HepG2 (cell line): Measurements from ENCODE around the gene BABAM1. TPM values are rescaled to one million over a fixed set of nuclear protein-coding genes. Genes with fewer than 3 reads are reported as not detected.

Source experiments
- AKNA ChIP-seq: sonication (generic); formaldehyde crosslinking; IDR thresholded peaks from 2 replicates; pipeline ENCODE4 v1.4.0; 2020; ENCODE audit warnings: missing genetic modification reagents, borderline replicate concordance
- ARID2 ChIP-seq: sonication (generic); formaldehyde crosslinking; IDR thresholded peaks from 2 replicates; pipeline ENCODE4 v1.8.1; 2022; ENCODE audit warnings: mild to moderate bottlenecking, missing genetic modification reagents, borderline replicate concordance
- ARNTL ChIP-seq: sonication (generic); formaldehyde crosslinking; IDR thresholded peaks from 2 replicates; pipeline ENCODE4 v1.4.0; 2020; ENCODE audit warnings: mild to moderate bottlenecking, missing genetic modification reagents
- ATM ChIP-seq: fragments of 450-650 bp; IDR thresholded peaks from 2 replicates; pipeline ENCODE4 v1.7.1; 2017; ENCODE audit warnings: mild to moderate bottlenecking, borderline replicate concordance
- DZIP1 ChIP-seq: sonication (generic); formaldehyde crosslinking; IDR thresholded peaks from 2 replicates; pipeline ENCODE4 v1.5.0; 2020; ENCODE audit warnings: mild to moderate bottlenecking, missing genetic modification reagents
- GMEB1 ChIP-seq: sonication (generic); formaldehyde crosslinking; IDR thresholded peaks from 2 replicates; pipeline ENCODE4 v1.5.1; 2020; ENCODE audit warnings: missing genetic modification reagents, mild to moderate bottlenecking, borderline replicate concordance
- HIVEP1 ChIP-seq: sonication (generic); formaldehyde crosslinking; IDR thresholded peaks from 2 replicates; pipeline ENCODE4 v1.4.0; 2020; ENCODE audit warnings: mild to moderate bottlenecking, missing genetic modification reagents
- HNF4A ChIP-seq: sonication (generic); formaldehyde crosslinking; IDR thresholded peaks from 2 replicates; pipeline ENCODE4 v1.4.0; 2020; ENCODE audit warnings: missing genetic modification reagents
- MLLT10 ChIP-seq: sonication (generic); formaldehyde crosslinking; IDR thresholded peaks from 2 replicates; pipeline ENCODE4 v1.4.0; 2020; ENCODE audit warnings: missing genetic modification reagents
- NR2C2 ChIP-seq: sonication (generic); formaldehyde crosslinking; IDR thresholded peaks from 2 replicates; pipeline ENCODE4 v1.4.0; 2020; ENCODE audit warnings: missing genetic modification reagents, mild to moderate bottlenecking, moderate library complexity, borderline replicate concordance
- PHF8 ChIP-seq: sonication (generic); formaldehyde crosslinking; IDR thresholded peaks from 2 replicates; pipeline ENCODE4 v1.5.0; 2020; ENCODE audit warnings: missing genetic modification reagents
- RAD51 ChIP-seq: fragments of 450-650 bp; IDR thresholded peaks from 2 replicates; pipeline ENCODE4 v1.6.1; 2016; ENCODE audit warnings: borderline replicate concordance
- ZBTB37 ChIP-seq: sonication (generic); formaldehyde crosslinking; IDR thresholded peaks from 2 replicates; pipeline ENCODE4 v1.4.0; 2020; ENCODE audit warnings: mild to moderate bottlenecking, missing genetic modification reagents
- ZFX ChIP-seq: sonication (generic); formaldehyde crosslinking; IDR thresholded peaks from 2 replicates; pipeline ENCODE4 v1.4.0; 2020; ENCODE audit warnings: mild to moderate bottlenecking, low read depth, missing genetic modification reagents, moderate library complexity
- ZNF335 ChIP-seq: sonication (generic); formaldehyde crosslinking; IDR thresholded peaks from 2 replicates; pipeline ENCODE4 v1.4.0; 2020; ENCODE audit warnings: missing genetic modification reagents
- ZNF382 ChIP-seq: sonication (generic); formaldehyde crosslinking; IDR thresholded peaks from 2 replicates; pipeline ENCODE4 v1.5.0; 2020; ENCODE audit warnings: missing genetic modification reagents, mild to moderate bottlenecking, borderline replicate concordance
- ZNF678 ChIP-seq: sonication (generic); formaldehyde crosslinking; IDR thresholded peaks from 2 replicates; pipeline ENCODE4 v1.4.0; 2020; ENCODE audit warnings: mild to moderate bottlenecking, missing genetic modification reagents
- ZNF749 ChIP-seq: sonication (generic); formaldehyde crosslinking; IDR thresholded peaks from 2 replicates; pipeline ENCODE4 v1.8.0; 2022; ENCODE audit warnings: mild to moderate bottlenecking, missing genetic modification reagents, moderate library complexity, borderline replicate concordance
- ZSCAN25 ChIP-seq: sonication (generic); formaldehyde crosslinking; IDR thresholded peaks from 2 replicates; pipeline ENCODE4 v1.8.0; 2022; ENCODE audit warnings: mild to moderate bottlenecking, missing genetic modification reagents
- polyA plus RNA-seq, 8 experiments: library from polyadenylated mRNA; depleted of rRNA in 3 of 8; stranded (reverse) in 7 of 8; unstranded in 1 of 8; fragments of >200 nt; fragmentation: Illumina TruSeq in 4 of 8; extraction: Trizol in 4 of 8; gene quantifications; 2 replicates each; pipeline versions ENCODE4 v1.2.1 to v1.2.3, GENCODE V29; 2011 to 2016; ENCODE audit warnings: low read depth in 4 of 8, missing spikeins in 1 of 8, mixed read lengths in 1 of 8; ENCODE audit not compliant: insufficient read depth in 1 of 8
- total RNA-seq, 5 experiments: library from RNA; depleted of rRNA; stranded (reverse); fragments of >200 nt; fragmentation: Illumina TruSeq; extraction: Trizol; gene quantifications; 2 replicates each; pipeline ENCODE4 v1.2.3, GENCODE V29; 2016; ENCODE audit warnings: low read depth in 1 of 5

BABAM1 gene
- total and polyA plus RNA-seq, 2 of the 13 experiments (the other 11 are each of a cell fraction or from before 2014, with no cell fraction given), result 70.0 to 82.0 TPM

GRCh38 chr19:17305517-17306284 lies 38.5 kb downstream of the BABAM1 start, which contains the start of gene MRPL34 (continued):
- TF ChIP-seq DZIP1, result no peak
- no peak for TF ChIP-seq RAD51
- no peak for TF ChIP-seq ARNTL
- peak; percentile 82 for TF ChIP-seq PHF8 (CRISPR knock-in tag)
- no peak for TF ChIP-seq ATM
- TF ChIP-seq AKNA, result no peak
- TF ChIP-seq GMEB1 (CRISPR knock-in tag), result peak; percentile 59; the same call in 1 of the 2 replicates
- TF ChIP-seq HNF4A (CRISPR knock-in tag), result peak; percentile 25; the same call in 1 of the 2 replicates
- peak; percentile 86 for TF ChIP-seq NR2C2 (CRISPR knock-in tag)
- TF ChIP-seq ZFX (CRISPR knock-in tag), result peak; percentile 89
- TF ChIP-seq HIVEP1 (CRISPR knock-in tag), result no peak; the same call in 1 of the 2 replicates
- peak; percentile 86 for TF ChIP-seq ZNF335
- TF ChIP-seq ZSCAN25 (CRISPR knock-in tag), result no peak
- TF ChIP-seq ZBTB37 (CRISPR knock-in tag), result no peak
- no peak for TF ChIP-seq MLLT10 (CRISPR knock-in tag)
- no peak for TF ChIP-seq ZNF678
- TF ChIP-seq ARID2, result no peak
- no peak; the same call in 1 of the 2 replicates for TF ChIP-seq ZNF749 (CRISPR knock-in tag)
- TF ChIP-seq ZNF382 (CRISPR knock-in tag), result no peak
